K562 (cell line): ENCODE data around the gene CNNM2. TPM values are rescaled to one million over a fixed set of nuclear protein-coding genes. Genes with fewer than 3 reads are reported as not detected.

ENCODE experiments used
- ATAC-seq: fragments of 200-7000 bp; cut with Tn5 transposase; 3 replicates; pipeline ENCODE4 v1.9.1; 2020; ENCODE audit warnings: moderate library complexity
- BruUV-seq: library from RNA; stranded (reverse); fragments of 400-500 nt; replicated peaks from 2 replicates; lab custom pipeline; 2021; lab: Mats Ljungman, UMichigan
- CTCF ChIA-PET: fragments of 300-600 bp; formaldehyde crosslinking; extraction: SDS; loops from one replicate; lab custom pipeline; 2021; ENCODE audit warnings: low intra/inter-chr PET ratio; lab: Yijun Ruan, JAX
- POLR2A ChIA-PET: fragments of 300-600, 350-650 bp; sonication (Branson Sonifier 250); formaldehyde crosslinking; extraction: SDS; loops from one replicate; lab custom pipeline; 2021; ENCODE audit warnings: antibody characterized with exemption, inconsistent platforms; lab: Yijun Ruan, JAX
- DNase-seq, 4 experiments: peaks; one replicate each; pipeline versions ENCODE4 v3.0.0 to v3.0.0-alpha.2; 2011 to 2018; ENCODE audit warnings: low spot score in 3 of 4, mixed read lengths in 3 of 4; ENCODE audit errors: extremely low read depth in 1 of 4
- FAIRE-seq: peaks from 2 replicates; lab custom pipeline; 2011; peaks lifted over from hg19 to GRCh38; lab: Jason Lieb, UNC
- H2AFZ ChIP-seq: 2 replicates; pipeline ENCODE4 v1.6.0; 2011; ENCODE audit warnings: low read depth, low read length, control low read depth, inconsistent platforms
- H3K27ac ChIP-seq: fragments of 200-600 bp; 3 replicates; pipeline ENCODE4 v1.8.0; 2011; ENCODE audit warnings: low read depth, mild to moderate bottlenecking, control low read depth, inconsistent platforms, low read length, moderate library complexity, mixed read lengths; ENCODE audit errors: extremely low read depth
- H3K27me3 ChIP-seq, 2 experiments: fragments of 300-600 bp in 1 of 2; 2 replicates in 1 of 2; 3 replicates in 1 of 2; pipeline versions ENCODE4 v1.6.0 to v1.8.0; 2011; ENCODE audit warnings: inconsistent platforms in 2 of 2, low read length in 2 of 2, mild to moderate bottlenecking in 1 of 2, mixed read lengths in 1 of 2, moderate library complexity in 1 of 2; ENCODE audit not compliant: control insufficient read depth in 2 of 2, insufficient read depth in 2 of 2
- H3K36me3 ChIP-seq: fragments of 300-600 bp; 3 replicates; pipeline ENCODE4 v1.8.0; 2011; ENCODE audit warnings: mild to moderate bottlenecking, low read length, inconsistent platforms; ENCODE audit not compliant: control insufficient read depth, insufficient read depth
- H3K4me1 ChIP-seq, 2 experiments: fragments of 200-600 bp in 1 of 2; replicated peaks in 1 of 2; 2 replicates in 1 of 2; 3 replicates in 1 of 2; pipeline versions ENCODE4 v1.5.1 to v1.8.0; 2011; ENCODE audit warnings: inconsistent platforms in 2 of 2, low read length in 2 of 2, mild to moderate bottlenecking in 1 of 2, mixed read lengths in 1 of 2, moderate library complexity in 1 of 2; ENCODE audit not compliant: control insufficient read depth in 2 of 2, insufficient read depth in 2 of 2
- H3K4me2 ChIP-seq: 2 replicates; pipeline ENCODE4 v1.6.1; 2011; ENCODE audit warnings: low read length, control low read depth, inconsistent platforms, mixed read lengths; ENCODE audit not compliant: insufficient read depth
- H3K4me3 ChIP-seq: fragments of 200-600 bp; sonication (generic), shearing (Covaris generic); 2 replicates; pipeline ENCODE4 v1.5.1; 2016; ENCODE audit warnings: control low read depth, inconsistent platforms
- H3K79me2 ChIP-seq: fragments of 200-600 bp; 3 replicates; pipeline ENCODE4 v1.8.0; 2011; ENCODE audit warnings: low read length, inconsistent platforms; ENCODE audit not compliant: control insufficient read depth, insufficient read depth
- H3K9ac ChIP-seq, 2 experiments: 2 replicates each; pipeline versions ENCODE4 v1.6.0 to v1.6.1; 2011; ENCODE audit warnings: low read depth in 2 of 2, low read length in 2 of 2, control low read depth in 1 of 2, inconsistent platforms in 1 of 2, mild to moderate bottlenecking in 1 of 2, mixed read lengths in 1 of 2; ENCODE audit not compliant: insufficient read depth in 1 of 2
- H3K9me1 ChIP-seq: one replicate; pipeline ENCODE4 v1.6.0; 2011; ENCODE audit warnings: inconsistent platforms, mild to moderate bottlenecking, low read length, moderate library complexity; ENCODE audit not compliant: control insufficient read depth, insufficient read depth
- H3K9me3 ChIP-seq: replicated peaks from 2 replicates; pipeline ENCODE4 v1.5.1; 2011; ENCODE audit warnings: low read depth, low read length, inconsistent platforms; ENCODE audit not compliant: control insufficient read depth, insufficient read depth
- H4K20me1 ChIP-seq: replicated peaks from 2 replicates; pipeline ENCODE4 v1.6.1; 2011; ENCODE audit warnings: low read length, inconsistent platforms, mixed read lengths; ENCODE audit not compliant: control insufficient read depth, insufficient read depth
- HDAC8 ChIP-seq: fragments of 450-650 bp; IDR thresholded peaks from 2 replicates; pipeline ENCODE4 v1.6.1; 2016; ENCODE audit warnings: mild to moderate bottlenecking, missing genetic modification characterization, moderate library complexity, missing compliant biosample characterization
- HMGXB4 ChIP-seq: sonication (generic); formaldehyde crosslinking; IDR thresholded peaks from 2 replicates; pipeline ENCODE4 v1.8.1; 2023; ENCODE audit warnings: mild to moderate bottlenecking, missing genetic modification reagents
- NCOA6 ChIP-seq: fragments of 450-650 bp; IDR thresholded peaks from 2 replicates; pipeline ENCODE4 v1.6.1; 2017; ENCODE audit warnings: mild to moderate bottlenecking
- SMARCA4 ChIP-seq: fragments of 450-650 bp; IDR thresholded peaks from 2 replicates; pipeline ENCODE4 v1.6.1; 2016
- SRSF1 ChIP-seq: fragments of 200-400 bp; formaldehyde crosslinking; IDR thresholded peaks from 2 replicates; pipeline ENCODE4 v1.6.1; 2017; ENCODE audit warnings: mild to moderate bottlenecking, low read depth, low read length, moderate library complexity
- SRSF7 ChIP-seq: fragments of 200-400 bp; formaldehyde crosslinking; optimal IDR thresholded peaks from 2 replicates; pipeline ENCODE3; 2017; ENCODE audit warnings: mild to moderate bottlenecking, low read depth, low read length
- ZNF324 ChIP-seq: fragments of 250-450 bp; sonication (Bioruptor Pico); IDR thresholded peaks from 2 replicates; pipeline ENCODE4 v1.4.0; 2020; ENCODE audit warnings: mild to moderate bottlenecking
- WGBS: fragments of 100-300 bp; shearing (Covaris generic); methylation state at CpG from one replicate; pipeline ENCODE4 v1.1.6; 2016; ENCODE audit warnings: low coverage, mixed read lengths; ENCODE audit not compliant: insufficient coverage; ENCODE audit errors: missing lambda C conversion rate; 5-methylcytosine and 5-hydroxymethylcytosine counted together
- in situ Hi-C: fragments of 300-500 bp; cut with MboI; formaldehyde crosslinking; loops from 4 replicates; pipeline ENCODE4 v1.15.0; 2018; ENCODE audit warnings: inconsistent platforms, mixed read lengths
- intact Hi-C: fragments of 100-400 bp; cut with micrococcal nuclease; formaldehyde crosslinking; loops from 2 replicates; pipeline ENCODE4 v1.14.2; 2022
- polyA plus RNA-seq, 8 experiments: library from polyadenylated mRNA; depleted of rRNA in 4 of 8; stranded (reverse) in 5 of 8; unstranded in 3 of 8; fragments of >200 nt; fragmentation: Nextera tagmentation in 2 of 8; fragmentation: Illumina TruSeq in 1 of 8; extraction: Ambion mirVana in 2 of 8; extraction: Trizol in 1 of 8; gene quantifications; 2 replicates each; pipeline versions ENCODE4 v1.2.1 to v1.2.3, GENCODE V29; 2011 to 2014; ENCODE audit warnings: inconsistent platforms in 1 of 8, missing spikeins in 1 of 8
- total RNA-seq, 7 experiments: library from RNA; depleted of rRNA in 6 of 7; stranded (reverse); fragments of >200 nt in 6 of 7; fragmentation: Illumina TruSeq in 2 of 7; extraction: Trizol in 2 of 7; gene quantifications; 2 replicates each; pipeline versions ENCODE4 v1.2.1 to v1.2.3, GENCODE V29; 2011 to 2021; ENCODE audit warnings: low replicate concordance in 1 of 7

Gene CNNM2
- total and polyA plus RNA-seq, 9 of the 15 experiments (the other 6 are each of a cell fraction or from before 2014, with no cell fraction given): 0.21 to 5.0 (median 1.3) TPM

- no peaks in the 10 kb centered on the region for H3K9me3 ChIP-seq
- in situ Hi-C loops (no loop called here), intact Hi-C loops (no loop called here)
- WGBS: 85% methylated on average over 2 of the region's 2 CpGs
- ATAC-seq (no peak), FAIRE-seq (no peak), DNase-seq (no peak)
- TF ChIP-seq SRSF7 (no peak), HDAC8 (tag) (no peak), SMARCA4 (no peak), ZNF324 (no peak)
- no peak overlapping the region for H2AFZ ChIP-seq
- no peaks in the 10 kb centered on the region for H3K79me2 ChIP-seq
- H4K20me1 ChIP-seq: no peaks in the 10 kb centered on the region
- no peaks in the 10 kb centered on the region for H3K9me1 ChIP-seq
- CTCF ChIA-PET: no interaction called here
- no peak overlapping the region for H3K27ac ChIP-seq
- POLR2A ChIA-PET: no interaction called here
- no peak overlapping the region for H3K9ac ChIP-seq
- H3K36me3 ChIP-seq: no peaks in the 10 kb centered on the region
- H3K4me3 ChIP-seq: no peak overlapping the region
- no peaks in the 10 kb centered on the region for H3K4me1 ChIP-seq
- no peak overlapping the region for H3K4me2 ChIP-seq
- H3K27me3 ChIP-seq: no peaks in the 10 kb centered on the region
- no TSS peak for BruUV-seq
Observed at GRCh38 chr10:103117247-103117646, 199.2 kb downstream of the CNNM2 start.

DNA sequence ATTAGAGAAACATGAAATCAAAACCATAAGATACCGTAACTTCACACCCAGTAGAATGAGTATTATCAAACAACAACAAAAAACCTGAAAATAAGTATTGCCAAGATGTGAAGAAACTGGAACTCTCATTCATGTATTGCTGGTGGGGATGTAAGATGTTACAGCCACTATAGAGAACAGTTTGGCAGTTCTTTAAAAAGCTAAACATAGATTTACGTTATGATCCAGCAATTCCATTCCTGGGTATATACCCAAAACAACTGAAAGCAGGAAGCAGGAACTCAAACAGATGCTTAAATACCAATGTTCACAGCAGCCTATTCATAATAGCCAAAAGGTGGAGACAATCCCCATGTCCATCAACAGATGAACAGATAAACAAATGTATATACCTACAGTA lies 202.5 kb downstream of the CNNM2 start:
- FAIRE-seq (no peak), DNase-seq (no peak)
- intact Hi-C loops: no loop called here
- H3K4me3 ChIP-seq: no peak overlapping the region
- H3K4me1 ChIP-seq: no peaks in the 10 kb centered on the region; a peak in 1 of 5 replicates
- TF ChIP-seq NCOA6: no peak
- TF ChIP-seq HMGXB4 (CRISPR knock-in tag): no peak
- no peak for TF ChIP-seq SRSF1
- TF ChIP-seq, all 486 proteins: peak for 0
- ChIA-PET CTCF (no interaction called here), POLR2A (no interaction called here)
- Histone ChIP-seq H3K27ac (no peak overlapping the region), H3K9me1 (no peaks in the 10 kb centered on the region), H3K4me2 (no peak overlapping the region), H3K9ac (no peak overlapping the region), H3K79me2 (no peaks in the 10 kb centered on the region), H4K20me1 (no peaks in the 10 kb centered on the region), H3K9me3 (no peaks in the 10 kb centered on the region), H3K36me3 (no peaks in the 10 kb centered on the region), H2AFZ (no peak overlapping the region), H3K27me3 (no peaks in the 10 kb centered on the region)
- in situ Hi-C loops: no loop called here
- BruUV-seq: no TSS peak
- 90% methylated on average over 2 of the region's 2 CpGs for WGBS
- ATAC-seq: no peak
